Muscle layer of colon (tissue), 2 donors: ENCODE results near the gene WDR54.

ENCODE experiments used
- H3K27ac ChIP-seq: one replicate; pipeline ENCODE4 v1.7.0; 2013; ENCODE audit warnings: low read depth, mild to moderate bottlenecking, low read length, moderate library complexity
- H3K27me3 ChIP-seq, 2 donors: one replicate each; pipeline ENCODE4 v1.7.0; 2013; ENCODE audit warnings: low read length in 2 of 2, mild to moderate bottlenecking in 2 of 2; ENCODE audit not compliant: insufficient read depth in 2 of 2, control insufficient read depth in 1 of 2
- H3K36me3 ChIP-seq: one replicate; pipeline ENCODE4 v1.7.0; 2013; ENCODE audit warnings: mild to moderate bottlenecking, low read length; ENCODE audit not compliant: insufficient read depth
- H3K4me1 ChIP-seq: one replicate; pipeline ENCODE4 v1.7.0; 2013; ENCODE audit warnings: mild to moderate bottlenecking, low read length; ENCODE audit not compliant: insufficient read depth
- H3K4me3 ChIP-seq, 2 donors: one replicate each; pipeline ENCODE4 v1.7.0; 2013; ENCODE audit warnings: low read length in 2 of 2, low read depth in 1 of 2, mild to moderate bottlenecking in 1 of 2, moderate library complexity in 1 of 2
- H3K9ac ChIP-seq: one replicate; pipeline ENCODE4 v1.7.0; 2013; ENCODE audit warnings: low read length
- H3K9me3 ChIP-seq: one replicate; pipeline ENCODE4 v1.7.0; 2013; ENCODE audit warnings: mild to moderate bottlenecking, low read length
- donor health status: abdominal sarcoma.
- donor health status: Adenocarcinoma of cecum.

Gene WDR54

GRCh38 chr2:74423231-74424095 lies 1.9 kb downstream of the WDR54 start:
- no peaks in the 10 kb centered on the region for H3K27me3 ChIP-seq
- H3K4me1 ChIP-seq: peaks cover 3% of the 10 kb centered on the region
- H3K36me3 ChIP-seq: peaks cover 17% of the 10 kb centered on the region
- H3K9me3 ChIP-seq: no peaks in the 10 kb centered on the region
- H3K4me3 ChIP-seq: no peak overlapping the region
- no peak overlapping the region for H3K27ac ChIP-seq
- H3K9ac ChIP-seq: no peak overlapping the region

- H3K36me3 ChIP-seq: peaks cover 26% of the 10 kb centered on the region
- no peak overlapping the region for H3K27ac ChIP-seq
- peaks cover 3% of the 10 kb centered on the region for H3K4me1 ChIP-seq
- no peak overlapping the region for H3K4me3 ChIP-seq
- no peaks in the 10 kb centered on the region for H3K9me3 ChIP-seq
- no peaks in the 10 kb centered on the region for H3K27me3 ChIP-seq
- H3K9ac ChIP-seq: no peak overlapping the region
These were observed 2.8 kb downstream of the WDR54 start for GRCh38 chr2:74424139-74424992.

GRCh38 chr2:74424995-74425406 lies 3.5 kb downstream of the WDR54 start:
- Histone ChIP-seq H3K9ac (no peak overlapping the region), H3K4me3 (no peak overlapping the region), H3K27me3 (no peaks in the 10 kb centered on the region), H3K4me1 (peaks cover 3% of the 10 kb centered on the region), H3K9me3 (no peaks in the 10 kb centered on the region), H3K27ac (no peak overlapping the region), H3K36me3 (peaks cover 32% of the 10 kb centered on the region)

GRCh38 chr2:74425523-74425922 lies 4.0 kb downstream of the WDR54 start:
- no peak overlapping the region for H3K4me3 ChIP-seq
- H3K4me1 ChIP-seq: peaks cover 3% of the 10 kb centered on the region
- H3K36me3 ChIP-seq: peaks cover 35% of the 10 kb centered on the region
- no peak overlapping the region for H3K27ac ChIP-seq
- H3K9ac ChIP-seq: no peak overlapping the region
- H3K27me3 ChIP-seq: no peaks in the 10 kb centered on the region
- no peaks in the 10 kb centered on the region for H3K9me3 ChIP-seq

GRCh38 chr2:74426181-74426758 lies 4.7 kb downstream of the WDR54 start:
- H3K27ac ChIP-seq: no peak overlapping the region
- H3K9me3 ChIP-seq: no peaks in the 10 kb centered on the region
- H3K4me1 ChIP-seq: peaks cover 3% of the 10 kb centered on the region
- H3K27me3 ChIP-seq: no peaks in the 10 kb centered on the region
- no peak overlapping the region for H3K9ac ChIP-seq
- H3K4me3 ChIP-seq: no peak overlapping the region
- H3K36me3 ChIP-seq: peaks cover 38% of the 10 kb centered on the region

- H3K4me3 ChIP-seq: no peak overlapping the region
- H3K27me3 ChIP-seq: no peaks in the 10 kb centered on the region
- no peak overlapping the region for H3K9ac ChIP-seq
- no peaks in the 10 kb centered on the region for H3K4me1 ChIP-seq
- no peaks in the 10 kb centered on the region for H3K9me3 ChIP-seq
- no peak overlapping the region for H3K27ac ChIP-seq
- peaks cover 50% of the 10 kb centered on the region for H3K36me3 ChIP-seq
These were observed 6.0 kb downstream of the WDR54 start for GRCh38 chr2:74427551-74427950.

- Histone ChIP-seq H3K4me1 (no peaks in the 10 kb centered on the region), H3K9ac (no peak overlapping the region), H3K9me3 (no peaks in the 10 kb centered on the region), H3K4me3 (no peak overlapping the region), H3K27me3 (no peaks in the 10 kb centered on the region), H3K27ac (no peak overlapping the region), H3K36me3 (peaks cover 52% of the 10 kb centered on the region)
These were observed 7.1 kb downstream of the WDR54 start for GRCh38 chr2:74428675-74429074.

- peaks cover 52% of the 10 kb centered on the region for H3K36me3 ChIP-seq
- H3K27me3 ChIP-seq: no peaks in the 10 kb centered on the region
- H3K27ac ChIP-seq: no peak overlapping the region
- H3K9ac ChIP-seq: no peak overlapping the region
- H3K4me1 ChIP-seq: no peaks in the 10 kb centered on the region
- no peaks in the 10 kb centered on the region for H3K9me3 ChIP-seq
- H3K4me3 ChIP-seq: no peak overlapping the region
These were observed 8.2 kb downstream of the WDR54 start for GRCh38 chr2:74429487-74430451.

GRCh38 chr2:74430502-74430901 lies 9.0 kb downstream of the WDR54 start:
- Histone ChIP-seq H3K9ac (no peak overlapping the region), H3K36me3 (peaks cover 56% of the 10 kb centered on the region), H3K4me1 (no peaks in the 10 kb centered on the region), H3K27me3 (no peaks in the 10 kb centered on the region), H3K27ac (no peak overlapping the region), H3K4me3 (no peak overlapping the region), H3K9me3 (no peaks in the 10 kb centered on the region)

GRCh38 chr2:74436111-74436805 lies 14.7 kb downstream of the WDR54 start:
- Histone ChIP-seq H3K4me3 (no peak overlapping the region), H3K9me3 (no peaks in the 10 kb centered on the region), H3K27me3 (peaks cover 0 to 6% of the 10 kb centered on the region in 2 donors), H3K9ac (no peak overlapping the region), H3K27ac (no peak overlapping the region), H3K36me3 (peaks cover 24% of the 10 kb centered on the region), H3K4me1 (peaks cover 12% of the 10 kb centered on the region)
